ENCODE measurements around the gene FAM180B. TPM values are rescaled to one million over a fixed set of nuclear protein-coding genes. Genes with fewer than 3 reads are reported as not detected.

Gene FAM180B
- total and polyA plus RNA-seq, 2 of the 13 experiments (the other 11 are each of a cell fraction or from before 2014, with no cell fraction given) = 0.40 to 1.0 TPM

GRCh38 chr11:47616726-47617416 is 30.4 kb downstream of the FAM180B start (continued):
- no peak for TF ChIP-seq HIC2 (CRISPR knock-in tag; IDR thresholded peaks at IDR 0.05; ENCODE audit: low read depth)
- no peak for TF ChIP-seq ZSCAN12 (CRISPR knock-in tag; IDR thresholded peaks at IDR 0.05)
- TF ChIP-seq CEBPG (CRISPR knock-in tag; IDR thresholded peaks at IDR 0.05) = peak; percentile 20; the same call in 1 of the 2 replicates
- no peak for TF ChIP-seq NR0B2 (CRISPR knock-in tag; IDR thresholded peaks at IDR 0.05)
- no peak for TF ChIP-seq ZNF280B (CRISPR knock-in tag; IDR thresholded peaks at IDR 0.05; ENCODE audit: borderline replicate concordance)
- TF ChIP-seq RARG (CRISPR knock-in tag; IDR thresholded peaks at IDR 0.05; ENCODE audit: low read depth) = no peak
- no peak for TF ChIP-seq ZNF318 (CRISPR knock-in tag; IDR thresholded peaks at IDR 0.05)
- no peak for TF ChIP-seq BATF2 (CRISPR knock-in tag; IDR thresholded peaks at IDR 0.05)
- TF ChIP-seq ZNF264 (CRISPR knock-in tag; IDR thresholded peaks at IDR 0.05) = no peak
- TF ChIP-seq ZNF24 (IDR thresholded peaks at IDR 0.05) = no peak
- 0 out of 2 replicates have a peak, but pooled peaks have one; percentile 22 for TF ChIP-seq ZFY (CRISPR knock-in tag; IDR thresholded peaks at IDR 0.05)
